Breast epithelium (tissue), 3 donors: Measurements from ENCODE around the gene ROCK1.
A peak's percentile ranks its signal among the peaks of the same experiment; 100 is the strongest.

ENCODE experiments used
- POLR2A ChIP-seq: fragments of 450-650 bp; IDR thresholded peaks from one replicate; pipeline ENCODE4 v1.6.1; 2016; ENCODE audit warnings: antibody characterized with exemption, mild to moderate bottlenecking, moderate library complexity
- POLR2AphosphoS5 ChIP-seq, 3 donors: sonication (generic); formaldehyde crosslinking; IDR thresholded peaks; one replicate each; pipeline ENCODE4 v1.6.1; 2017; ENCODE audit warnings: antibody characterized with exemption in 3 of 3
- TF ChIP-seq, protein P1 (sequence below), 3 donors: fragments of 450-650 bp; IDR thresholded peaks; one replicate each; pipeline ENCODE4 v1.5.1; 2016 to 2017; ENCODE audit warnings: antibody characterized with exemption in 3 of 3, mild to moderate bottlenecking in 3 of 3, moderate library complexity in 3 of 3

DNA sequence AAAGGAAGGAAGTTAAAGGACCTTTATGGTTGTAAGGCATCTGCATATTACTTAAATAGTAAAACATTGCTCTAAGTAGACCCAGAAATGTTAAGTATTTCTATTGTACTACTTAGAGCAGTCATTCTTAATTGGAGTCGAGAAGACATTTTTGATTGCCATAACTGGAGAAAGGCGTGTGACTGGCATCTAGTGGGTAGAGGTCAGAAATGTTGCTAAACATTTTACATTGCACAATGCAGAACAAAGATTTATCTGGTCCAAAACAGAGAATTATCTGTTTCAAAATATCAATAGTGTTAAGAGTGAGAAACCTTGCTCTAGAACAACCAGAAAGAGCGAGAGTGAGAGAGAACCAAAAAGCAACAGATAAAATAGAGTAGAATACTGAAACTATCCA lies 23.3 kb upstream of the ROCK1 start:
- TF ChIP-seq, protein P1, sequence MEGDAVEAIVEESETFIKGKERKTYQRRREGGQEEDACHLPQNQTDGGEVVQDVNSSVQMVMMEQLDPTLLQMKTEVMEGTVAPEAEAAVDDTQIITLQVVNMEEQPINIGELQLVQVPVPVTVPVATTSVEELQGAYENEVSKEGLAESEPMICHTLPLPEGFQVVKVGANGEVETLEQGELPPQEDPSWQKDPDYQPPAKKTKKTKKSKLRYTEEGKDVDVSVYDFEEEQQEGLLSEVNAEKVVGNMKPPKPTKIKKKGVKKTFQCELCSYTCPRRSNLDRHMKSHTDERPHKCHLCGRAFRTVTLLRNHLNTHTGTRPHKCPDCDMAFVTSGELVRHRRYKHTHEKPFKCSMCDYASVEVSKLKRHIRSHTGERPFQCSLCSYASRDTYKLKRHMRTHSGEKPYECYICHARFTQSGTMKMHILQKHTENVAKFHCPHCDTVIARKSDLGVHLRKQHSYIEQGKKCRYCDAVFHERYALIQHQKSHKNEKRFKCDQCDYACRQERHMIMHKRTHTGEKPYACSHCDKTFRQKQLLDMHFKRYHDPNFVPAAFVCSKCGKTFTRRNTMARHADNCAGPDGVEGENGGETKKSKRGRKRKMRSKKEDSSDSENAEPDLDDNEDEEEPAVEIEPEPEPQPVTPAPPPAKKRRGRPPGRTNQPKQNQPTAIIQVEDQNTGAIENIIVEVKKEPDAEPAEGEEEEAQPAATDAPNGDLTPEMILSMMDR (IDR thresholded peaks at IDR 0.05) = peak in 1 of 3 donors; percentile 19
- TF ChIP-seq POLR2AphosphoS5 (IDR thresholded peaks at IDR 0.05) = no peak
- TF ChIP-seq POLR2A = no peak
